H1 (cell line): Measurements from ENCODE around the gene EPS8. TPM values are rescaled to one million over a fixed set of nuclear protein-coding genes. Genes with fewer than 3 reads are reported as not detected.

Experiments used
- MAX ChIP-seq: IDR thresholded peaks from 2 replicates; pipeline ENCODE4 v1.6.1; 2012; ENCODE audit warnings: inconsistent platforms
- TAF7 ChIP-seq: optimal IDR thresholded peaks from 2 replicates; pipeline ENCODE3; 2011; ENCODE audit warnings: low read depth, mild to moderate bottlenecking, inconsistent platforms, low read length, moderate library complexity, borderline replicate concordance
- polyA plus RNA-seq, 7 experiments: library from polyadenylated mRNA; depleted of rRNA in 3 of 7; stranded (reverse) in 5 of 7; unstranded in 2 of 7; fragments of >200 nt in 5 of 7; fragments of 200-250 nt in 2 of 7; gene quantifications; 1 replicate in 5 of 7; 2 replicates in 1 of 7; 4 replicates in 1 of 7; pipeline versions ENCODE4 v1.2.1 to v1.2.3, GENCODE V29; 2011 to 2013; ENCODE audit warnings: missing spikeins in 2 of 7, mixed read lengths in 2 of 7
- total RNA-seq: library from RNA; stranded (reverse); fragmentation: NEBNext Ultra II Directional; extraction: Animal tissue kit (Norgen Biotek cat#: 25700); gene quantifications from 2 replicates; pipeline ENCODE4 v1.2.1, GENCODE V29; 2021

EPS8 gene
- total and polyA plus RNA-seq, 2 of the 8 experiments (the other 6 are each of a cell fraction or from before 2014, with no cell fraction given), result 3.0 to 4.6 TPM

DNA sequence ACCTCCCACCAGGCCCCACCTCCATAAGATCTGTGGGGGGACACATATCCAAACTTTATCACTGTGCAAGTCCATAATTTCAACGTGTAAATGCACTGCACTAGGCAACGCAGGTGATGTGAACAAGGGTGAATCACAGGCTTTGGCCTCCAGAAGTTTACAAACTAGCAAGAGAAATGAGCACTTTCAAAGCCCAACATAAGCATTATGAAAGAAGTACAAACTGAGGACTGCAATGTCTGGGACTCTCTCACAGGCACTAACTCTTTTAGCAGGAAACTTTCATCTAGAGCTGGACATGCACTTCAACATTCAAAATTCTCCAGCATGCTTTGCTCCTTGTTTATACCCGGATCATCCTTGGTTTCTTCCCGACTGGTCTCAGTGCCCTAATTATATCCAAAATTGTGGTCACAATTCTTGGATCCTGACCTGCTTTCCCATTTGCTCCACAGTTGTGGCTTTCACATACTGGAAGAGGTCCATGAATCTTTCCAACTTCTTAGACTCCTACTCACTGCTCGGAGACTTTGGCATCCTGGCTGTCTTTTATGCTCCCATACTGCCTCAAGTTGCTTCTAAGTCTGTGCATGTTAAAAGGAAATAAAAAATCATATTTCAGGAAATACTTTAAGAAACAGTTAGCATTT lies 48.1 kb upstream of the EPS8 start (continued):
- TF ChIP-seq MAX (no peak), TAF7 (no peak)
